GM19397 (cell line): ENCODE measurements around the gene GPHN.

Experiments used
- ATAC-seq: cut with Tn5 transposase; IDR thresholded peaks from one replicate; pipeline ENCODE4 v1.9.1; 2021; ENCODE audit warnings: mild to moderate bottlenecking, moderate library complexity; ENCODE audit not compliant: unreplicated experiment

The GPHN gene

GRCh38 chr14:66596241-66596985 lies 88.5 kb downstream of the GPHN start:
- ATAC-seq, result no peak

- ATAC-seq, result no peak
Observed at GRCh38 chr14:66600416-66600815, 92.5 kb downstream of the GPHN start.

- ATAC-seq, result no peak
Observed at GRCh38 chr14:66601932-66602578, 94.1 kb downstream of the GPHN start.

- no peak for ATAC-seq
Observed at GRCh38 chr14:66603945-66604344, 96.0 kb downstream of the GPHN start.

- no peak for ATAC-seq
Observed at GRCh38 chr14:66606826-66607225, 98.9 kb downstream of the GPHN start.

- ATAC-seq, result no peak
Observed at GRCh38 chr14:66610154-66610563, 102.2 kb downstream of the GPHN start.

GRCh38 chr14:66613344-66613743 lies 105.4 kb downstream of the GPHN start:
- no peak for ATAC-seq

GRCh38 chr14:66619952-66620351 lies 112.0 kb downstream of the GPHN start:
- no peak for ATAC-seq

- ATAC-seq, result no peak
Observed at GRCh38 chr14:66623838-66624237, 115.9 kb downstream of the GPHN start.

- no peak for ATAC-seq
Observed at GRCh38 chr14:66624336-66624937, 116.5 kb downstream of the GPHN start.

- no peak for ATAC-seq
Observed at GRCh38 chr14:66628636-66629035, 120.7 kb downstream of the GPHN start.

GRCh38 chr14:66629499-66629898 lies 121.6 kb downstream of the GPHN start:
- no peak for ATAC-seq

- ATAC-seq, result no peak
Observed at GRCh38 chr14:66634876-66635275, 126.9 kb downstream of the GPHN start.

GRCh38 chr14:66635435-66635834 lies 127.5 kb downstream of the GPHN start:
- ATAC-seq, result no peak

- ATAC-seq, result no peak
Observed at GRCh38 chr14:66636240-66636639, 128.3 kb downstream of the GPHN start.

- no peak for ATAC-seq
Observed at GRCh38 chr14:66638689-66639088, 130.7 kb downstream of the GPHN start.

- no peak for ATAC-seq
Observed at GRCh38 chr14:66641861-66642635, 134.1 kb downstream of the GPHN start.

- no peak for ATAC-seq
Observed at GRCh38 chr14:66643344-66643743, 135.4 kb downstream of the GPHN start.

- ATAC-seq, result no peak
Observed at GRCh38 chr14:66645716-66646115, 137.8 kb downstream of the GPHN start.

- peak; percentile 81 for ATAC-seq
Observed at GRCh38 chr14:66649498-66649897, 141.6 kb downstream of the GPHN start.

GRCh38 chr14:66650491-66650911 lies 142.6 kb downstream of the GPHN start:
- peak; percentile 21 for ATAC-seq
